PC-9 (cell line): ENCODE measurements around the gene DAPK1. TPM values are rescaled to one million over a fixed set of nuclear protein-coding genes. Genes with fewer than 3 reads are reported as not detected.

Experiments used
- BruUV-seq: library from RNA; stranded (reverse); fragments of 400-500 nt; replicated peaks from 2 replicates; lab custom pipeline; 2021; lab: Mats Ljungman, UMichigan
- CTCF ChIA-PET: fragments of 300-600 bp; sonication (Branson Sonifier 250); formaldehyde crosslinking; loops from one replicate; lab custom pipeline; 2022; ENCODE audit warnings: antibody characterized with exemption; lab: Charles Lee
- POLR2A ChIA-PET: fragments of 300-600 bp; sonication (Branson Sonifier 250); formaldehyde crosslinking; loops from one replicate; lab custom pipeline; 2022; ENCODE audit warnings: antibody characterized with exemption; ENCODE audit not compliant: unreplicated experiment; lab: Charles Lee
- DNase-seq, 2 experiments: peaks; one replicate each; pipeline versions ENCODE4 v3.0.0 to v3.0.0-alpha.2; 2015 to 2022; ENCODE audit warnings: mixed read lengths in 1 of 2
- H2AFZ ChIP-seq: fragments of 200-600 bp; sonication (generic); 2 replicates; pipeline ENCODE4 v1.8.1; 2017; ENCODE audit warnings: antibody characterized with exemption
- H3F3A ChIP-seq: fragments of 200-600 bp; sonication (generic); 2 replicates; pipeline ENCODE4 v1.8.1; 2017; ENCODE audit warnings: antibody characterized with exemption, mild to moderate bottlenecking, low read depth; ENCODE audit not compliant: insufficient read depth
- H3K27ac ChIP-seq: fragments of 200-600 bp; sonication (generic); 2 replicates; pipeline ENCODE4 v1.6.1; 2016; ENCODE audit warnings: mixed run types
- H3K27me3 ChIP-seq: fragments of 200-600 bp; sonication (generic); 2 replicates; pipeline ENCODE4 v1.6.1; 2016; ENCODE audit warnings: low read depth, mixed run types; ENCODE audit not compliant: insufficient read depth
- H3K36me3 ChIP-seq: fragments of 200-600 bp; sonication (generic); 2 replicates; pipeline ENCODE4 v1.6.1; 2016; ENCODE audit warnings: low read depth, mixed run types
- H3K4me1 ChIP-seq: fragments of 200-600 bp; sonication (generic); replicated peaks from 2 replicates; pipeline ENCODE4 v1.6.1; 2016; ENCODE audit warnings: mixed run types; ENCODE audit not compliant: insufficient read depth
- H3K4me2 ChIP-seq: fragments of 200-600 bp; sonication (generic); 2 replicates; pipeline ENCODE4 v1.6.1; 2017; ENCODE audit warnings: mixed run types
- H3K4me3 ChIP-seq: fragments of 200-600 bp; sonication (generic); 2 replicates; pipeline ENCODE4 v1.6.1; 2016; ENCODE audit warnings: mixed run types
- H3K79me2 ChIP-seq: fragments of 200-600 bp; sonication (generic); 2 replicates; pipeline ENCODE4 v1.6.1; 2017; ENCODE audit warnings: low read depth, mixed run types
- H3K9me2 ChIP-seq: fragments of 200-600 bp; sonication (generic); 2 replicates; pipeline ENCODE4 v1.8.1; 2017; ENCODE audit warnings: mild to moderate bottlenecking; ENCODE audit not compliant: insufficient read depth
- H3K9me3 ChIP-seq: fragments of 200-600 bp; sonication (generic); 2 replicates; pipeline ENCODE4 v1.8.1; 2016; ENCODE audit warnings: low read depth; ENCODE audit not compliant: insufficient read depth
- H4K20me1 ChIP-seq: fragments of 200-600 bp; sonication (generic); 2 replicates; pipeline ENCODE4 v1.8.1; 2017; ENCODE audit not compliant: insufficient read depth
- CTCF ChIP-seq: fragments of 200-600 bp; sonication (generic); conservative IDR thresholded peaks from 2 replicates; pipeline ENCODE4 v1.6.1; 2017; ENCODE audit warnings: mixed run types, antibody characterized with exemption, mild to moderate bottlenecking, moderate library complexity
- EZH2 ChIP-seq: fragments of 200-600 bp; sonication (generic); IDR thresholded peaks from 2 replicates; pipeline ENCODE4 v1.8.0; 2017; ENCODE audit warnings: antibody characterized with exemption, low read depth
- intact Hi-C: fragments of 100-400 bp; cut with micrococcal nuclease; formaldehyde crosslinking; loops from one replicate; pipeline ENCODE4 v1.10.0; 2022; ENCODE audit not compliant: unreplicated experiment
- total RNA-seq: library from RNA; stranded (reverse); gene quantifications from 2 replicates; pipeline ENCODE4 v1.2.3, GENCODE V29; 2021

DAPK1 gene
- total RNA-seq, 1 experiment from 2014 or later: 100 TPM

DNA sequence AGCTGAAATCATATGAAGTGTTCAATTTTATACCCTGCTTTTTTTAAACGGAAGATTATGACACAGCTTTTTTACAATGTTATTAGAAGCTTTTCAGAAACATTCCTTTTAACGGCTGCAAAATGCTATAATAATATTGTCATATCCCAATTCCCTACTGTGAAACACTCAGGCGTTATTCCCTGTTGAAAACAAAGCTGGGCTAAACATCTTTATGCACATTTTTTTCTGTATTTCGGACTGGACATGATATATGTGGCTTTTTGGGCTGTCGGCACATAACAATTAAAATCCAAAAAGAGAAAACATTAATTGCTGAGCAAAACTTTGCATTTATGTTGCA lies 216.3 kb downstream of the DAPK1 start:
- Histone ChIP-seq H3K79me2 (no peaks in the 10 kb centered on the region), H3K27ac (peak overlapping the region; percentile 92), H3K36me3 (no peaks in the 10 kb centered on the region), H3K4me1 (peaks cover 37% of the 10 kb centered on the region), H2AFZ (peak overlapping the region; percentile 37), H3F3A (peaks cover 25% of the 10 kb centered on the region; the same call in 1 of the 2 replicates), H3K4me3 (peak overlapping the region; percentile 31; the same call in 1 of the 2 replicates), H3K27me3 (no peaks in the 10 kb centered on the region), H3K9me3 (no peaks in the 10 kb centered on the region), H4K20me1 (no peaks in the 10 kb centered on the region), H3K9me2 (no peaks in the 10 kb centered on the region), H3K4me2 (peak overlapping the region; percentile 63)
- CTCF ChIA-PET: interaction anchor here (0.6 to 0.8 kb wide), 2 partner anchors 11 to 99 kb away, joined by 3 to 4 read pairs; no protein-coding TSS in a partner anchor
- POLR2A ChIA-PET: interaction anchor here (0.6 to 1.1 kb wide), 5 partner anchors 12 to 371 kb away, joined by 3 to 13 read pairs (median 4); partner anchors contain the start of genes CDK20 and CTSL
- BruUV-seq: TSS peak; percentile 75
- intact Hi-C loops: loop anchor here (1.0 kb wide), 1 partner anchor 79 kb away; no protein-coding TSS in a partner anchor
- TF ChIP-seq EZH2: no peak
- TF ChIP-seq CTCF: no peak
- DNase-seq: no peak

GRCh38 chr9:87714819-87715218 lies 217.2 kb downstream of the DAPK1 start:
- H3K4me2 ChIP-seq: peak overlapping the region; percentile 63
- ChIA-PET CTCF (interaction anchor here (0.6 to 1.1 kb wide), 2 partner anchors 11 to 820 kb away, joined by 3 to 5 read pairs; partner anchors contain the start of genes CTSL and NXNL2), POLR2A (interaction anchor here (0.6 to 1.1 kb wide), 2 partner anchors 11 to 55 kb away, joined by 4 to 13 read pairs; partner anchors contain the start of gene CTSL)
- no peaks in the 10 kb centered on the region for H4K20me1 ChIP-seq
- peak in 1 of 2 experiments; percentile 63 for DNase-seq
- intact Hi-C loops: no loop called here
- H3K9me2 ChIP-seq: no peaks in the 10 kb centered on the region
- no peaks in the 10 kb centered on the region for H3K9me3 ChIP-seq
- H3F3A ChIP-seq: peaks cover 25% of the 10 kb centered on the region; the same call in 1 of the 2 replicates
- no peaks in the 10 kb centered on the region for H3K27me3 ChIP-seq
- H2AFZ ChIP-seq: no peak overlapping the region
- H3K4me3 ChIP-seq: no peak overlapping the region
- TF ChIP-seq EZH2 (no peak), CTCF (no peak)
- H3K79me2 ChIP-seq: no peaks in the 10 kb centered on the region
- BruUV-seq: no TSS peak
- peaks cover 37% of the 10 kb centered on the region for H3K4me1 ChIP-seq
- H3K27ac ChIP-seq: peak overlapping the region; percentile 92
- no peaks in the 10 kb centered on the region for H3K36me3 ChIP-seq

DNA sequence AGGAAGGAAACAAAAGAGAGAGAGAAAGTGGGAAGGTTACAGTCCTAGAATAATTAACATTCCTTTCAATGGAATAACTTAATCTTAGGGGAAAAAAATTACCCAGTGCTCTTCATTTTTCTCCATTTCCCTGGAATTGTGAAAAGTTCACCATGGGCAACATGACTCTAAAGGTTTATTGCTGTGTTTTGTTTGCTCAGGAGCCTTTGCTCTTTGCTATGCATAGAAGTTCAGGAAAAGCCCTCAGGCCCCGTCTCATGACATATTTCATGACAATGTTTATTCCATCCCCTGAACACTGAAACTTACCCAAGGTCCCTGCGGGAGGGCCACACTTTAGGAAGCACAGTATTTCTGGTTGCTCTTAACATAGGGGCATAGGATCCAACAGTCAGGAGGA lies 218.5 kb downstream of the DAPK1 start:
- ChIA-PET CTCF (no interaction called here), POLR2A (no interaction called here)
- no peak overlapping the region for H3K27ac ChIP-seq

More for the DNA sequence above, 218.5 kb downstream of the DAPK1 start:
- intact Hi-C loops: no loop called here
- no peak for DNase-seq
- no peaks in the 10 kb centered on the region for H3K79me2 ChIP-seq
- H3K27me3 ChIP-seq: no peaks in the 10 kb centered on the region
- H3K36me3 ChIP-seq: no peaks in the 10 kb centered on the region
- H3F3A ChIP-seq: peaks cover 25% of the 10 kb centered on the region; the same call in 1 of the 2 replicates
- no peaks in the 10 kb centered on the region for H3K9me2 ChIP-seq
- no peaks in the 10 kb centered on the region for H3K9me3 ChIP-seq
- H3K4me3 ChIP-seq: no peak overlapping the region
- TF ChIP-seq EZH2: no peak
- TF ChIP-seq CTCF: no peak
- no peak overlapping the region for H2AFZ ChIP-seq
- H3K4me1 ChIP-seq: peaks cover 37% of the 10 kb centered on the region
- no peaks in the 10 kb centered on the region for H4K20me1 ChIP-seq
- BruUV-seq: no TSS peak
- H3K4me2 ChIP-seq: no peak overlapping the region
